HK-2 (cell line): Measurements from ENCODE around the gene KPNA2.
"Not testable (repeated sequence)": the region's sequence is repeated elsewhere in the genome, so short reads cannot be mapped to it uniquely, and the experiment has no call there.

Experiments used
- DNase-seq: peaks from one replicate; pipeline ENCODE4 v3.0.0-alpha.2; 2018; ENCODE audit not compliant: unreplicated experiment

Gene KPNA2

GRCh38 chr17:68061512-68062313 is 26.2 kb downstream of the KPNA2 start:
- DNase-seq = no peak

- not testable (repeated sequence) for DNase-seq
Observed at GRCh38 chr17:68065366-68065765, 29.8 kb downstream of the KPNA2 start.

- DNase-seq = not testable (repeated sequence)
Observed at GRCh38 chr17:68068512-68068911, 33.0 kb downstream of the KPNA2 start.

- not testable (repeated sequence) for DNase-seq
Observed at GRCh38 chr17:68070582-68071444, 35.3 kb downstream of the KPNA2 start.

- DNase-seq = no peak
Observed at GRCh38 chr17:68074279-68074678, 38.7 kb downstream of the KPNA2 start.

GRCh38 chr17:68075953-68076607 is 40.5 kb downstream of the KPNA2 start:
- DNase-seq = not testable (repeated sequence)

GRCh38 chr17:68077498-68077897 is 42.0 kb downstream of the KPNA2 start:
- DNase-seq = not testable (repeated sequence)

- no peak for DNase-seq
Observed at GRCh38 chr17:68080411-68081150, 45.0 kb downstream of the KPNA2 start.

- not testable (repeated sequence) for DNase-seq
Observed at GRCh38 chr17:68081305-68082265, 46.0 kb downstream of the KPNA2 start.

GRCh38 chr17:68085771-68086381 is 50.3 kb downstream of the KPNA2 start:
- DNase-seq = no peak

- not testable (repeated sequence) for DNase-seq
Observed at GRCh38 chr17:68086666-68087065, 51.1 kb downstream of the KPNA2 start.

- DNase-seq = not testable (repeated sequence)
Observed at GRCh38 chr17:68087131-68087623, 51.6 kb downstream of the KPNA2 start.

- no peak for DNase-seq
Observed at GRCh38 chr17:68087851-68088250, 52.3 kb downstream of the KPNA2 start.

- DNase-seq = no peak
Observed at GRCh38 chr17:68089881-68090280, 54.3 kb downstream of the KPNA2 start.

GRCh38 chr17:68094481-68095078 is 59.0 kb downstream of the KPNA2 start:
- DNase-seq = no peak

- no peak for DNase-seq
Observed at GRCh38 chr17:68095205-68095811, 59.8 kb downstream of the KPNA2 start.

GRCh38 chr17:68096111-68096510 is 60.6 kb downstream of the KPNA2 start:
- DNase-seq = no peak
